GM12892 (cell line): ENCODE measurements around the gene NFE2.

ENCODE experiments used
- DNase-seq: peaks from one replicate; pipeline ENCODE4 v3.0.0; 2011; ENCODE audit not compliant: insufficient read length
- FAIRE-seq: peaks from 2 replicates; lab custom pipeline; 2011; peaks lifted over from hg19 to GRCh38; lab: Jason Lieb, UNC
- POLR2A ChIP-seq: IDR thresholded peaks from 2 replicates; pipeline ENCODE4 v1.6.1; 2011; ENCODE audit warnings: low read depth, low read length, control low read depth
- POLR2AphosphoS5 ChIP-seq: IDR thresholded peaks from 2 replicates; pipeline ENCODE4 v1.6.1; 2011; ENCODE audit warnings: low read depth, low read length, control low read depth
- TAF1 ChIP-seq: IDR thresholded peaks from 2 replicates; pipeline ENCODE4 v1.6.1; 2011; ENCODE audit warnings: low read depth, mild to moderate bottlenecking, control low read depth, low read length, borderline replicate concordance

NFE2 gene

DNA sequence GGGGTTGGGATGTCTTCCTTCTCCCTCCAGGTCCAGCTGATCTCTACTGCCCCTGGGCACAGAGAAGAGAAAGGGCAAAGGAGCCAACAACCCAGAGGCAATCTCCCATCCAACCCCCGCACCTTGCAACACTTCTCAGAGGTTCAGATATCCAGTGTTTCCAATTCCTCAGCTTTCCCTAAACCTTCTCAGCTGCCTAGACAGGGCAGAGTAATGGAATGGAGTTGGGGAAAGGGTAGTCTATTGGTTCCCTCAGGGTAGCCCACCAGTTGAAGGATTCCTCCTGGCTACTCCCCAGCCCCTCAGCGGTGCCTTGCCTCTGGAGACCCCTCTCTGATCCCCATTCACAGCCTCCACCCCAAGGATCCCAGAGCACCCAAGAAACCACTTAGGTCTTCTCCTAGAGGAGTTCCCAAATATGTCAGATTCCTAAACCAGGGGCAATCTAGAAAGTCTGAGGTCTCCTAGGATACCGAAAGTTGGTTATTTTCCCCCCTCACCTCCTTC, 537 bp downstream of the NFE2 start:
- no peak for FAIRE-seq
- TF ChIP-seq POLR2AphosphoS5 (no peak), TAF1 (no peak), POLR2A (no peak)
- no peak for DNase-seq

DNA sequence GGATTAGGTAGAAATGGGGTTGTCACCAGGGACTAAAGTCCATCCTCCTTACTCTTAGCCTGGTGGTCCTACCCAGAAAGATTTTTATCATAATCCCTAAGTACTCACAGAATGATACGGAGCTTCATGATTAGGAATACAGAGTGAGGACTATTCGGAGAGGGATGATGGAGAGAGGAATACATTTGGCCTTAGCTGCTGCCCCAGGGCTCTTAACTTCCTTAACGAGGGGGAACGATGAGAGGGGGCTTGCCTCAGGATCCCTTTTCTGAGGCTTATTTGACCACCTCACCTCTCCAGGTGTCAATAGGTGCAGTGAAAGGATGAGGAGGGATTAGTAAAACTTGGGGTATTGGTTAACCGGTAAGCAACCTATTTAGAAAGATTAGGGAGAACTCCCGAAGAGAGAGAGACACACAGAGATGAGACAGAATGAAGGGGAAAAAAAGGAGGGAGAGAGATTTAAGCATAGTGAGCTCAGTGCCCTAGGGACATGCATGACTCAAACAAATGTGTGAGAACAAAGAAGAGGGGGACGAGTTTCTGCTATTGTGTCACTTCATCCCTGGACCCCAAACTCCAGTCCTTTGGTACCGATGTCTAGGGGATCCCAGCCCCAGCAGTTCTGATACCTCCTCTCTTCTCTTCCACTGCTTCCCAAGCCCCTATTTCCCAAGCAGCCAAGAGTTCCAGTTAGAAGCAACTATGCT, 1.1 kb downstream of the NFE2 start:
- DNase-seq: no peak
- FAIRE-seq: no peak
- TF ChIP-seq TAF1: no peak
- TF ChIP-seq POLR2A: no peak

DNA sequence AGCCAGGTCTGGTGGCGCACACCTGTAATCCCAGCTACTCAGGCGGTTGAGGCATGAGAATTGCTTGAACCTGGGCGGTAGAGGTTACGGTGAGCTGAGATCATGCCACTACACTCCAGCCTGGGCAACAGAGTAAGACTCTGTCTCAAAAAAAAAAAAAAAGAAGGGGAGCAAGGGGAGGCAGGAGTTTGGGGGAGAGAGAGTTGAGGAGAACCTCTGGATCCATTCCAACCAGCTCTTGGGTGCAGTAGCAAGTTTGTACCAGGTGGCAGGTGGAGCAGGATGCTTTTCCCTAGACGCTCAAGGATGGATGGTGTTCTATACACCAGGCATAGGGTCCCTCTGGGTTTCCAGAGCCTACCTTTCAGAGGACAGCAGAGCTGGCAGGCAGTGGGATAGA, 1.9 kb downstream of the NFE2 start:
- no peak for TF ChIP-seq POLR2AphosphoS5
- no peak for TF ChIP-seq TAF1
- no peak for TF ChIP-seq POLR2A
- DNase-seq (no peak), FAIRE-seq (no peak)

DNA sequence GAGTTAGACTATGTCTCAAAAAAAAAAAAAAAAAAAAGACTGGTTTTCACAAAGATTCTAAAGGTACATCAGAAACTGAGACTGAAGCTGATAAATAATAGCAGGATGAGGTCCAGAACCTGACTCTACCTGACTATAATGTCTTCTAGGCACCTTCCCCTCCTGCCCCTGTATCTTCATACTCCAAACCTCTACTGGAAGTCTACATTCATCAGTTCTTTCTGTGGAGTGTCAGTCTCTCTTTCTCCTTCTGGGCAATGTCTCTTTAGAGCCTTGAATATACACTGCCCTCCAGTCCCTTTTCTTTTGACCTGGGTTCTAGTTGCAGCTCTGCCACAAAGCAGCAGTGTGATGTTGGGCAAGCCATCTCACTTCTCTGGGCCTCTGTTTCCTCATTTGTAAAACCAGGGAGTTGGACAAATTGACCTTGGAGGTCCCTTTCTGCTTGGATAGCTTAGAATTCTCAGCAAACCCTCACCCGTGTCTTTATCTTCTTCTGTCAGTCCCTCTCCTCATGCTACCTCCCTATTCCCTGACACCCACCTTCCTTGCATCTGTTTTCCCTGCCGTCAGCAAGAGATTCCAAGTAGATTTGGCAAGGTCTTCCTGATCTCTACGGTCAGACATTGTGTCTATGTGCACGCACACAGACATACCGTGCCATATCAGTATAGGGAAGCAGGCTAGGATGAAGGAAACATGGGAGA, 4.3 kb downstream of the NFE2 start:
- TF ChIP-seq POLR2A (no peak), POLR2AphosphoS5 (no peak), TAF1 (no peak)
- DNase-seq: no peak

DNA sequence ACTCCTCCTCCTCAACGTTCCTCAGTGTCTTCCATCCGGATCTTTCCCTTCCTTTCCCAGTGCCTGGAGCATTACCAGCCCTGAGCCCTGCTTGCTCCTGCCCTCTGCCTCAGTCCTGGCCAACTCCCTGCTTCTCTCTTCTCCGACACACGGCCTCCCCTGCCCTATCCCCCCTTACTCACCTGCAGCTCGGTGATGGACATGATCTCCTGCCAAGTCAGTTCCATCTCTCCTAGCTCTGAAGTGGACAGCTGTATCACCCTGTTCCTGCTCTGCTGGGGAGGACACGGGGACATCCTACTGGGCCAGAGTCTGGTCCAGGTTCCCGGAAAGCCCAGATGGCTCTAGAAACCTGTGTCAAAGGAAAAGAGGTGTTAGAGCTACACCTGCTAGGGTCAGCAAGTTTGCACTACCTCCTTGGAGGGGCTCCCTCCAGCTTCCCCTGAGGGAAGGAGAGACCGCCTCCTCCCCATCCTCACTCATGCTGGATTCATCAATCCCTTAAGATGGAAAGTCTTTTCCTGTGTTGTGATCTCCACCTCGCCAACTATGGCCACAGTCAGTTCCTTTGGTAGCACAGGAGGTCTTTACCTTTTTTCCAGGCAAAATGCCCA, 5.8 kb downstream of the NFE2 start:
- DNase-seq (no peak), FAIRE-seq (no peak)
- TF ChIP-seq POLR2A (no peak), POLR2AphosphoS5 (no peak)

More for the DNA sequence above, 4.3 kb downstream of the NFE2 start:
- FAIRE-seq: no peak

DNA sequence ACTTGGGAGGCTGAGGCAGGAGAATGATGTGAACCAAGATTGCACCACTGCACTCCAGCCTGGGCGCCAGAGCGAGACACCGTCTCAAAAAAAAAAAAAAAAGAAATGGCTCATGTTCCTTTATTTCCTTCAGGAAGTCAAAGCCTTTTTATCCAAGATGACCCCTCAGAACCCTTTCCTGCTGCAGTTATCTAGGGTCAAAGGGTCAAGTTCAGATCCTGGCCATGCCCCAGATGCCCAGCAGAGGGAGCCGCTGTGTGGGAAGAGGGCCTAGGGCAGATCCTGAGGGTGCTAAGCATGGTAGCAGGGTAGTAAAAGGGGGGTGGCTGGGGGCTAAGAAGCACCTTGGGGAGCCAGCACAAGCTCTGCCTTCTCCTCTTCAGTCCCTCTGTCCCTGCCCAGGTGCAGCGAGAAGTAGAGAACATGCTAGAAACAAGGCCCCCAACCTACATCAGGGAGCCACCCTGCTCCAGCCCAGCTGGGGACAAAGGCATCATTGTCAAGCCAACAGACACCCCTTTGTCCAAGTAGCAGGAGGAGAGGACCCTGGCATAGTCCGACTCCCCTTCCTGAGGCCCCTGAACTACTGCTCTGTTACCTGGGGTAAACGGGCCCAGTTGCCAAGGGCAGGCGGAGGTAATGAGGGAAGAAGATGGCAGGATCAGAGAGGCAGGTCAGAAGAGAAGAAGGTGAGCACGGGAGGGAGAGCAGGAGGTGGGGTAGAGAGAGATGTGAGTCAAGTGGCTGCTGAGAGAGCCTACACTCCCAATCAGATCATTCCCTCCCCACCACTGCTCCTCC, 6.5 kb downstream of the NFE2 start:
- FAIRE-seq (peak; percentile 5), DNase-seq (peak; percentile 66)
- TF ChIP-seq POLR2A (no peak), POLR2AphosphoS5 (no peak), TAF1 (no peak)

DNA sequence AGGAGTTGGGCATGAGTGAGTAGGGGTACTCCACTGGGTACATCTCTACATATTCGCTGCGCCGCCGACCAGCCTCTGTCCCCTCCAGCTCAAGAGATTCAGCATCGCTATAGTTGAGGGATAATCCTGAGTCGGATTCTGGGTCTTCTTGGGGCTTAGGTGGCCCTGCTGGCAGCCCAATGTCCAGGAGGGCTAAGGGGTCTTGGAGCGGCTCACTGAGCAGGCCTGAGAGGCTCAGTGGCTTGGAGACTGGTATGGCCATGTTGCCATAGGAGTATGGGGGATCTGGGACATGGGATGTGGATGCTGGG, 7.9 kb downstream of the NFE2 start:
- TF ChIP-seq POLR2A (no peak), POLR2AphosphoS5 (no peak)
- DNase-seq (no peak), FAIRE-seq (no peak)

DNA sequence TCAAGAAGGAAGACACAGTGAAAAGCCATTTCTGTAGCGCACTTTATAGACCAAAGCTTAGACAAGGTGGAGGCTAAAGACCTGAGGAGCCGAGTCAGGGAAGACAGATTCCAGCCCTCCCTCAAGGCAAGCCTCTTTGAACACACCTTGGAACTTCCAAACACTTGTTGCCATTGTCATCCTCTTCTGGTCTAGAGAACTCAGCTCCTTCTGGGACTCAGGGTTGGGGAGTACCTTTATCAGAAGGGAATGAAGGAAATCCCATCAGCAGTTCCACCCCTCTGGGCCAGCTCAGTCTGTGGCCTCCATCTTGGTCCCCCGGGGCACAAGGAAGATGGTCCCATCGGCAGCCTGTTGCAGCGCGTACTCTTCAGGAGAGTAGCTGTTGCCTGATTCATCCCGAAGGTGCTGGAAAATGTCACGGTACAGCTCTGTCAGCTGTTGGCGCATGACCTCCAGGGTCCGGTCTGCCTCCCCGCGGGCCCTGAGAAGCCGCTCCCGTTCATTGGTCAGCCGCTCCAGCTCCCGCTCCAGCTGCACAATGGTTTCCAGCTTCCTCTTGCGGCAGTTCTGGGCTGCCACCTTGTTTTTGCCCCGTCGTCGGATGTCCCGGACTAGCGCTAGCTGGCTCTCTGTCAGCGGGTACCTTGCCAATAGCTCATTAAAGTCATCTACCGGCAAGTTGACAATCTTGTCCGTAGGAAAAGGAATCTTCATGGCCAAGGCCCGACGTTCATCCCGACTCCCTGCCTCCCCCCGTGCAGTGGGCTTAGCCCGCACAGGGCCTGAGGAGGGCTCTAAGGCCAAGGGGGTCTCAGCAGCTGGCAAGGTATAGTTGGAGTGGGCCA, 8.5 kb downstream of the NFE2 start:
- FAIRE-seq: no peak
- no peak for TF ChIP-seq TAF1
- TF ChIP-seq POLR2AphosphoS5: no peak
- no peak for TF ChIP-seq POLR2A
- DNase-seq: no peak

DNA sequence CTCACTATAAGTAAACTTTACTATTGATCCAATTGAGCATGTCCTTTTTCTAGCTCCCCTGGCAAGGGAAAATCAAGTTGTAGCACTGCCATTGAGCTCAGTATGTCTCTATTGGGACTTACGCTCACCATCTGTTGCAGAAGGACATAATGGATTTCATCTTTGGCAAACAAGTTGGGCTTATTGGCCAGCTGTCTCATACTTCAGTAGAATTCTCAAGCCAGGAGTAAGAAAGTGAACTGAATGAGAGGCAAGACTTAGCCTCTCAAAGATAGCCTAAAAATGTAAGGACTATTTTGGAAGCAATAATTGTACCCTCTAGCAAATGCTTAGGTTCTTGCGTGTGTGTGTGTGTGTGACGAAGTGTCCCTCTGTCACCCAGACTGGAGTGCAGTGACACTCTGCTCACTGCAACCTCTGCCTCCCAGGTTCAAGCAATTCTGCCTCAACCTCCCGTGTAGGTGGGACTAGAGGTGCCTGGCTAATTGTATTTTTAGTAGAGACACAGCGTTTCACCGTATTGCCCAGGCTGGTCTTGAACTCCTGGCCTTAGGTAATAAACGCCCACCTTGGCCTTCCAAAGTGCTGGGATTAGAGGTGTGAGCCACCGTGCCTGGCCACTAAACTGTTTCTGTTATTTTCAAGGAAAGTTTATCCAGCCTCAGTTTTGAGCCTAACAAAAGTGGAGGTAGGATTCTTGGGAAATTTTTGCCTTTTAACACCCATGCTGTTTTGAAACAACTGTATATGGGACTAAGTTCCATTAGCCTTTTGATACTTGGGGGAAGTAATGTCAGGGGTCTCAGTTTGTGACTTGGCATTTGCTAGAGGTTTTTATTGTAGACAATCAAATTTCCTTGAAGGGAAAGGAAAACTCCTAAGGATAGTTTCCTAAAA, 13.3 kb downstream of the NFE2 start:
- no peak for DNase-seq
- FAIRE-seq: no peak
- TF ChIP-seq TAF1: no peak
- peak; percentile 99 for TF ChIP-seq POLR2AphosphoS5
- TF ChIP-seq POLR2A: peak; percentile 97
